ENCODE results near the gene ANOS1. TPM values are rescaled to one million over a fixed set of nuclear protein-coding genes. Genes with fewer than 3 reads are reported as not detected.

ANOS1 gene
- total RNA-seq, 1 experiment from 2014 or later = 24.8 TPM

- Mint-ChIP-seq H3K9me3 (no peaks in the 10 kb centered on the region), H3K4me3 (no peak overlapping the region), H3K36me3 (peaks cover 8% of the 10 kb centered on the region; the same call in 1 of the 2 replicates), H3K4me1 (peaks cover 70% of the 10 kb centered on the region), H3K27me3 (ENCODE audit: low read depth) (peaks cover 12% of the 10 kb centered on the region), H3K27ac (no peak overlapping the region)
- ATAC-seq = peak; percentile 76
- ChIA-PET CTCF (interaction anchor here (0.7 to 1.0 kb wide), 3 partner anchors 17 to 565 kb away, joined by 3 read pairs; no protein-coding TSS in a partner anchor), POLR2A (no interaction called here)
- no peak for DNase-seq (ENCODE audit: low spot score)
- TF ChIP-seq ZNF219 (CRISPR knock-in tag; IDR thresholded peaks at IDR 0.05; ENCODE audit: borderline replicate concordance) (no peak), NFYB (CRISPR knock-in tag; conservative IDR thresholded peaks at IDR 0.05; ENCODE audit: low read depth) (no peak), MLX (CRISPR knock-in tag; IDR thresholded peaks at IDR 0.05) (no peak), IRF2 (CRISPR knock-in tag; IDR thresholded peaks at IDR 0.05; ENCODE audit: borderline replicate concordance, low read depth) (no peak), ZNF423 (CRISPR knock-in tag; IDR thresholded peaks at IDR 0.05) (no peak), ZNF396 (CRISPR knock-in tag; IDR thresholded peaks at IDR 0.05; ENCODE audit: borderline replicate concordance) (no peak)
Measured at GRCh38 chrX:8721536-8721935, 10.4 kb downstream of the ANOS1 start.

- DNase-seq (ENCODE audit: low spot score) = no peak
- TF ChIP-seq ZNF138 (CRISPR knock-in tag; conservative IDR thresholded peaks at IDR 0.05) = no peak
- TF ChIP-seq MAX (CRISPR knock-in tag; IDR thresholded peaks at IDR 0.05) = no peak
- TF ChIP-seq NR1H2 (CRISPR knock-in tag; IDR thresholded peaks at IDR 0.05) = no peak
- TF ChIP-seq ZNF416 (CRISPR knock-in tag; IDR thresholded peaks at IDR 0.05) = no peak
- TF ChIP-seq NR3C1 (CRISPR knock-in tag; conservative IDR thresholded peaks at IDR 0.05; ENCODE audit: low read depth) = no peak
- no peak for TF ChIP-seq FOXP1 (CRISPR knock-in tag; IDR thresholded peaks at IDR 0.05; ENCODE audit: borderline replicate concordance)
- no peak for TF ChIP-seq GABPB1 (CRISPR knock-in tag; IDR thresholded peaks at IDR 0.05)
- no peak for TF ChIP-seq ATF3 (CRISPR knock-in tag; conservative IDR thresholded peaks at IDR 0.05)
- TF ChIP-seq NFYB (CRISPR knock-in tag; conservative IDR thresholded peaks at IDR 0.05; ENCODE audit: low read depth) = no peak
- TF ChIP-seq CREM (CRISPR knock-in tag; IDR thresholded peaks at IDR 0.05) = no peak
- POLR2A ChIA-PET = no interaction called here
- H3K4me3 Mint-ChIP-seq = no peak overlapping the region
- H3K27ac Mint-ChIP-seq = no peak overlapping the region
- H3K9me3 Mint-ChIP-seq = no peaks in the 10 kb centered on the region
- H3K4me1 Mint-ChIP-seq = peaks cover 68% of the 10 kb centered on the region
- no peak for ATAC-seq
- H3K36me3 Mint-ChIP-seq = peaks cover 8% of the 10 kb centered on the region; the same call in 1 of the 2 replicates
- CTCF ChIA-PET = no interaction called here
- peaks cover 9% of the 10 kb centered on the region for H3K27me3 Mint-ChIP-seq (ENCODE audit: low read depth)
Measured at GRCh38 chrX:8720136-8720535, 11.8 kb downstream of the ANOS1 start.

GRCh38 chrX:8717354-8717753 is 14.6 kb downstream of the ANOS1 start:
- H3K36me3 Mint-ChIP-seq = peaks cover 12% of the 10 kb centered on the region
- no peak for DNase-seq (ENCODE audit: low spot score)
- CTCF ChIA-PET = no interaction called here
- ATAC-seq = no peak
- no peaks in the 10 kb centered on the region for H3K27me3 Mint-ChIP-seq (ENCODE audit: low read depth)
- no peak overlapping the region for H3K27ac Mint-ChIP-seq
- H3K9me3 Mint-ChIP-seq = no peaks in the 10 kb centered on the region
- no peak overlapping the region for H3K4me3 Mint-ChIP-seq
- POLR2A ChIA-PET = no interaction called here
- TF ChIP-seq SOX15 (CRISPR knock-in tag; IDR thresholded peaks at IDR 0.05) (no peak), ZNF532 (CRISPR knock-in tag; IDR thresholded peaks at IDR 0.05; ENCODE audit: borderline replicate concordance) (no peak)
- peaks cover 62% of the 10 kb centered on the region for H3K4me1 Mint-ChIP-seq
